HepG2 (cell line): ENCODE results near the gene EFCAB8. TPM values are rescaled to one million over a fixed set of nuclear protein-coding genes. Genes with fewer than 3 reads are reported as not detected.

ENCODE experiments used
- AHR ChIP-seq: IDR thresholded peaks from 2 replicates; pipeline ENCODE4 v1.6.1; 2018; ENCODE audit warnings: missing genetic modification reagents, missing compliant biosample characterization
- FIP1L1 ChIP-seq: fragments of 200-400 bp; formaldehyde crosslinking; IDR thresholded peaks from 2 replicates; pipeline ENCODE4 v1.6.1; 2018; ENCODE audit warnings: low read depth, mild to moderate bottlenecking, low read length, moderate library complexity, borderline replicate concordance; ENCODE audit not compliant: insufficient read depth
- FOSL2 ChIP-seq: sonication (generic); formaldehyde crosslinking; IDR thresholded peaks from 2 replicates; pipeline ENCODE4 v1.4.0; 2020; ENCODE audit warnings: missing genetic modification reagents
- NAIF1 ChIP-seq: sonication (generic); formaldehyde crosslinking; IDR thresholded peaks from 2 replicates; pipeline ENCODE4 v1.5.0; 2020; ENCODE audit warnings: mild to moderate bottlenecking, missing genetic modification reagents, borderline replicate concordance
- NFIB ChIP-seq: sonication (generic); formaldehyde crosslinking; IDR thresholded peaks from 2 replicates; pipeline ENCODE4 v1.9.0; 2021; ENCODE audit warnings: missing genetic modification reagents, mild to moderate bottlenecking, borderline replicate concordance
- RBFOX2 ChIP-seq: fragments of 200-400 bp; formaldehyde crosslinking; IDR thresholded peaks from 2 replicates; pipeline ENCODE4 v1.6.1; 2017; ENCODE audit warnings: low read depth, mild to moderate bottlenecking, low read length
- RBM39 ChIP-seq: fragments of 200-400 bp; formaldehyde crosslinking; IDR thresholded peaks from one replicate; pipeline ENCODE4 v1.6.1; 2018; ENCODE audit warnings: antibody characterized with exemption, mild to moderate bottlenecking, low read depth, low read length; ENCODE audit not compliant: poor library complexity, severe bottlenecking
- SOX5 ChIP-seq: IDR thresholded peaks from 2 replicates; pipeline ENCODE4 v1.6.1; 2016; ENCODE audit warnings: borderline replicate concordance
- ZEB1 ChIP-seq: IDR thresholded peaks from 2 replicates; pipeline ENCODE4 v1.6.1; 2012; ENCODE audit warnings: mild to moderate bottlenecking, low read depth, inconsistent platforms; ENCODE audit not compliant: insufficient replicate concordance
- ZFP41 ChIP-seq: sonication (generic); formaldehyde crosslinking; IDR thresholded peaks from 2 replicates; pipeline ENCODE4 v1.4.0; 2020; ENCODE audit warnings: mild to moderate bottlenecking, missing genetic modification reagents, borderline replicate concordance
- ZNF101 ChIP-seq: sonication (generic); formaldehyde crosslinking; IDR thresholded peaks from 2 replicates; pipeline ENCODE4 v1.4.0; 2020; ENCODE audit warnings: mild to moderate bottlenecking, low read depth, missing genetic modification reagents, borderline replicate concordance
- ZNF296 ChIP-seq: sonication (generic); formaldehyde crosslinking; conservative IDR thresholded peaks from 2 replicates; pipeline ENCODE4 v1.5.0; 2020; ENCODE audit warnings: mild to moderate bottlenecking, missing genetic modification reagents
- ZNF598 ChIP-seq: sonication (generic); formaldehyde crosslinking; IDR thresholded peaks from 2 replicates; pipeline ENCODE4 v1.5.1; 2020; ENCODE audit warnings: mild to moderate bottlenecking, missing genetic modification reagents, borderline replicate concordance
- ZNF615 ChIP-seq: sonication (generic); formaldehyde crosslinking; IDR thresholded peaks from 2 replicates; pipeline ENCODE4 v1.5.0; 2020; ENCODE audit warnings: mild to moderate bottlenecking, missing genetic modification reagents, borderline replicate concordance
- ZNF768 ChIP-seq: sonication (generic); formaldehyde crosslinking; IDR thresholded peaks from 2 replicates; pipeline ENCODE4 v1.4.0; 2020; ENCODE audit warnings: missing genetic modification reagents
- polyA plus RNA-seq, 8 experiments: library from polyadenylated mRNA; depleted of rRNA in 3 of 8; stranded (reverse) in 7 of 8; unstranded in 1 of 8; fragments of >200 nt; fragmentation: Illumina TruSeq in 4 of 8; extraction: Trizol in 4 of 8; gene quantifications; 2 replicates each; pipeline versions ENCODE4 v1.2.1 to v1.2.3, GENCODE V29; 2011 to 2016; ENCODE audit warnings: low read depth in 4 of 8, missing spikeins in 1 of 8, mixed read lengths in 1 of 8; ENCODE audit not compliant: insufficient read depth in 1 of 8
- total RNA-seq, 5 experiments: library from RNA; depleted of rRNA; stranded (reverse); fragments of >200 nt; fragmentation: Illumina TruSeq; extraction: Trizol; gene quantifications; 2 replicates each; pipeline ENCODE4 v1.2.3, GENCODE V29; 2016; ENCODE audit warnings: low read depth in 1 of 5
- TF ChIP-seq, protein P1 (sequence below): sonication (generic); formaldehyde crosslinking; IDR thresholded peaks from 2 replicates; pipeline ENCODE4 v1.4.0; 2020; ENCODE audit warnings: low read depth, mild to moderate bottlenecking, missing genetic modification reagents
- TF ChIP-seq, protein P2 (sequence below): sonication (generic); formaldehyde crosslinking; IDR thresholded peaks from 2 replicates; pipeline ENCODE4 v1.4.0; 2020; ENCODE audit warnings: missing genetic modification reagents, mild to moderate bottlenecking, borderline replicate concordance
- TF ChIP-seq, protein P3 (sequence below): sonication (generic); formaldehyde crosslinking; IDR thresholded peaks from 2 replicates; pipeline ENCODE4 v1.4.0; 2020; ENCODE audit warnings: mild to moderate bottlenecking, missing genetic modification reagents, borderline replicate concordance
- TF ChIP-seq, protein P4 (sequence below): sonication (generic); formaldehyde crosslinking; IDR thresholded peaks from 2 replicates; pipeline ENCODE4 v1.5.1; 2020; ENCODE audit warnings: missing genetic modification reagents, mild to moderate bottlenecking, borderline replicate concordance

EFCAB8 gene
- total and polyA plus RNA-seq, 2 of the 13 experiments (the other 11 are each of a cell fraction or from before 2014, with no cell fraction given), result 0.15 to 0.22 TPM

DNA sequence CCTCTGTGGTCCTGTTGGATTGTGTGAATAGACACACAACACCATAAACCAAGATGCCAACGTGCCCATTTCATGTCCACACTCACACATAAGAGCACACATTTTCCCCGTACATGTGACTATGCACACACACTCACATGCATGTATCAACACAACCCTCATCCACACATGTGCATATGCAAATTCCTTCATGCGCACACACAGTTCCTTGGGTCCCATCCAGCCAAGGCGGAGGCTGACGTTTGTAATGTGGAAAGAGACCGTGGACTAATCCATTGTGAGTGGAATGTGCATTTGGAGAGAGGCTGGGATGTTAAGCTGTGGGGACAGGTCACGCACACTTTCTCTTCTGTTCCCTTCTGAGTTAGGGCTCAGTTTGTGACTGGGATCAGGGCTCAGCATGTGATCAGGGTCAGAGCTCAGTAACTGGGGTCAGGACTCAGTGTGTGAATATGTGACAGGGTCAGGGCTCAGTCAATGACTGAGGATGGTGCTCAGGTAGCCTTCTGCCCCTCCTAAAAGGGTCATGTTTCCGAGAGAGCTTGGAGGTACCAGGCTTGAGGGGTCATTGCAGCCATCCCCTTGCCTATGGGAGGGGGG lies 148.2 kb downstream of the EFCAB8 start (continued):
- TF ChIP-seq ZNF615 (CRISPR knock-in tag) (no peak), FIP1L1 (no peak), NFIB (no peak), ZNF768 (CRISPR knock-in tag) (no peak), FOSL2 (no peak), SOX5 (CRISPR knock-in tag) (no peak), RBFOX2 (no peak; the same call in 1 of the 2 replicates), NAIF1 (no peak), ZNF296 (CRISPR knock-in tag) (no peak; the same call in 1 of the 2 replicates), ZNF101 (CRISPR knock-in tag) (no peak), AHR (CRISPR knock-in tag) (no peak), ZFP41 (CRISPR knock-in tag) (no peak), RBM39 (no peak), ZNF598 (no peak), ZEB1 (no peak)
- TF ChIP-seq, protein P1, sequence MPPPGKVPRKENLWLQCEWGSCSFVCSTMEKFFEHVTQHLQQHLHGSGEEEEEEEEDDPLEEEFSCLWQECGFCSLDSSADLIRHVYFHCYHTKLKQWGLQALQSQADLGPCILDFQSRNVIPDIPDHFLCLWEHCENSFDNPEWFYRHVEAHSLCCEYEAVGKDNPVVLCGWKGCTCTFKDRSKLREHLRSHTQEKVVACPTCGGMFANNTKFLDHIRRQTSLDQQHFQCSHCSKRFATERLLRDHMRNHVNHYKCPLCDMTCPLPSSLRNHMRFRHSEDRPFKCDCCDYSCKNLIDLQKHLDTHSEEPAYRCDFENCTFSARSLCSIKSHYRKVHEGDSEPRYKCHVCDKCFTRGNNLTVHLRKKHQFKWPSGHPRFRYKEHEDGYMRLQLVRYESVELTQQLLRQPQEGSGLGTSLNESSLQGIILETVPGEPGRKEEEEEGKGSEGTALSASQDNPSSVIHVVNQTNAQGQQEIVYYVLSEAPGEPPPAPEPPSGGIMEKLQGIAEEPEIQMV (CRISPR knock-in tag), result no peak
- TF ChIP-seq, protein P2, sequence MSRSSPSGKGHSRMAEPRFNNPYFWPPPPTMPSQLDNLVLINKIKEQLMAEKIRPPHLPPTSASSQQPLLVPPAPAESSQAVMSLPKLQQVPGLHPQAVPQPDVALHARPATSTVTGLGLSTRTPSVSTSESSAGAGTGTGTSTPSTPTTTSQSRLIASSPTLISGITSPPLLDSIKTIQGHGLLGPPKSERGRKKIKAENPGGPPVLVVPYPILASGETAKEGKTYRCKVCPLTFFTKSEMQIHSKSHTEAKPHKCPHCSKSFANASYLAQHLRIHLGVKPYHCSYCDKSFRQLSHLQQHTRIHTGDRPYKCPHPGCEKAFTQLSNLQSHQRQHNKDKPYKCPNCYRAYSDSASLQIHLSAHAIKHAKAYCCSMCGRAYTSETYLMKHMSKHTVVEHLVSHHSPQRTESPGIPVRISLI (CRISPR knock-in tag), result no peak; the same call in 1 of the 2 replicates
- TF ChIP-seq, protein P3, sequence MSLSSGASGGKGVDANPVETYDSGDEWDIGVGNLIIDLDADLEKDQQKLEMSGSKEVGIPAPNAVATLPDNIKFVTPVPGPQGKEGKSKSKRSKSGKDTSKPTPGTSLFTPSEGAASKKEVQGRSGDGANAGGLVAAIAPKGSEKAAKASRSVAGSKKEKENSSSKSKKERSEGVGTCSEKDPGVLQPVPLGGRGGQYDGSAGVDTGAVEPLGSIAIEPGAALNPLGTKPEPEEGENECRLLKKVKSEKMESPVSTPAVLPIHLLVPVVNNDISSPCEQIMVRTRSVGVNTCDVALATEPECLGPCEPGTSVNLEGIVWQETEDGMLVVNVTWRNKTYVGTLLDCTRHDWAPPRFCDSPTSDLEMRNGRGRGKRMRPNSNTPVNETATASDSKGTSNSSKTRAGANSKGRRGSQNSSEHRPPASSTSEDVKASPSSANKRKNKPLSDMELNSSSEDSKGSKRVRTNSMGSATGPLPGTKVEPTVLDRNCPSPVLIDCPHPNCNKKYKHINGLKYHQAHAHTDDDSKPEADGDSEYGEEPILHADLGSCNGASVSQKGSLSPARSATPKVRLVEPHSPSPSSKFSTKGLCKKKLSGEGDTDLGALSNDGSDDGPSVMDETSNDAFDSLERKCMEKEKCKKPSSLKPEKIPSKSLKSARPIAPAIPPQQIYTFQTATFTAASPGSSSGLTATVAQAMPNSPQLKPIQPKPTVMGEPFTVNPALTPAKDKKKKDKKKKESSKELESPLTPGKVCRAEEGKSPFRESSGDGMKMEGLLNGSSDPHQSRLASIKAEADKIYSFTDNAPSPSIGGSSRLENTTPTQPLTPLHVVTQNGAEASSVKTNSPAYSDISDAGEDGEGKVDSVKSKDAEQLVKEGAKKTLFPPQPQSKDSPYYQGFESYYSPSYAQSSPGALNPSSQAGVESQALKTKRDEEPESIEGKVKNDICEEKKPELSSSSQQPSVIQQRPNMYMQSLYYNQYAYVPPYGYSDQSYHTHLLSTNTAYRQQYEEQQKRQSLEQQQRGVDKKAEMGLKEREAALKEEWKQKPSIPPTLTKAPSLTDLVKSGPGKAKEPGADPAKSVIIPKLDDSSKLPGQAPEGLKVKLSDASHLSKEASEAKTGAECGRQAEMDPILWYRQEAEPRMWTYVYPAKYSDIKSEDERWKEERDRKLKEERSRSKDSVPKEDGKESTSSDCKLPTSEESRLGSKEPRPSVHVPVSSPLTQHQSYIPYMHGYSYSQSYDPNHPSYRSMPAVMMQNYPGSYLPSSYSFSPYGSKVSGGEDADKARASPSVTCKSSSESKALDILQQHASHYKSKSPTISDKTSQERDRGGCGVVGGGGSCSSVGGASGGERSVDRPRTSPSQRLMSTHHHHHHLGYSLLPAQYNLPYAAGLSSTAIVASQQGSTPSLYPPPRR (CRISPR knock-in tag), result no peak
- TF ChIP-seq, protein P4, sequence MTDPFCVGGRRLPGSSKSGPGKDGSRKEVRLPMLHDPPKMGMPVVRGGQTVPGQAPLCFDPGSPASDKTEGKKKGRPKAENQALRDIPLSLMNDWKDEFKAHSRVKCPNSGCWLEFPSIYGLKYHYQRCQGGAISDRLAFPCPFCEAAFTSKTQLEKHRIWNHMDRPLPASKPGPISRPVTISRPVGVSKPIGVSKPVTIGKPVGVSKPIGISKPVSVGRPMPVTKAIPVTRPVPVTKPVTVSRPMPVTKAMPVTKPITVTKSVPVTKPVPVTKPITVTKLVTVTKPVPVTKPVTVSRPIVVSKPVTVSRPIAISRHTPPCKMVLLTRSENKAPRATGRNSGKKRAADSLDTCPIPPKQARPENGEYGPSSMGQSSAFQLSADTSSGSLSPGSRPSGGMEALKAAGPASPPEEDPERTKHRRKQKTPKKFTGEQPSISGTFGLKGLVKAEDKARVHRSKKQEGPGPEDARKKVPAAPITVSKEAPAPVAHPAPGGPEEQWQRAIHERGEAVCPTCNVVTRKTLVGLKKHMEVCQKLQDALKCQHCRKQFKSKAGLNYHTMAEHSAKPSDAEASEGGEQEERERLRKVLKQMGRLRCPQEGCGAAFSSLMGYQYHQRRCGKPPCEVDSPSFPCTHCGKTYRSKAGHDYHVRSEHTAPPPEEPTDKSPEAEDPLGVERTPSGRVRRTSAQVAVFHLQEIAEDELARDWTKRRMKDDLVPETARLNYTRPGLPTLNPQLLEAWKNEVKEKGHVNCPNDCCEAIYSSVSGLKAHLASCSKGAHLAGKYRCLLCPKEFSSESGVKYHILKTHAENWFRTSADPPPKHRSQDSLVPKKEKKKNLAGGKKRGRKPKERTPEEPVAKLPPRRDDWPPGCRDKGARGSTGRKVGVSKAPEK (CRISPR knock-in tag), result 0 out of 2 replicates have a peak, but pooled peaks have one; percentile 83
